HL-60/S4 (cell line): ENCODE measurements around the gene CLSTN2.

Experiments
- in situ Hi-C: fragments of 300-500 bp; cut with MboI; formaldehyde crosslinking; loops from 2 replicates; pipeline ENCODE4 v1.14.3; 2022; ENCODE audit warnings: low sequenced_read_pairs

The CLSTN2 gene

DNA sequence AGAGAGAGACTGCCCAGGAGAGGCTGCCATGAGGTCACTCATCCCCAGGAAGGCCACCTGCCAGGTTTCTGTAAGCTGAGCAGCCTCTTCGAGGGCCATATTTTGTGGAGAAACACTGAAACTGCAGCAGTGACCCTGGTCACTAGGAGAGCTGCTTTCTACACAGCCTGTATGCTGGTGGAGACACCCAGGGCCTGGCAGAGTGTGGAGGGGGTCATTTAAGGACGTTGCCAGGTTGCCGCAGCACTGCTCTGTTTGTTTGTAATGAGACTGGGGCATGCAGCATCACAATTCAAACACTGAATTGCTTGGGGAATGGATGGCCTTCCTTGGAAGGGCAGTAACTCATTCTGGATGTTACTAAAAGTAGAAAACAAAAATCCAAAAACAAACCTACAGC is 638.0 kb downstream of the CLSTN2 start:
- in situ Hi-C loops: no loop called here

- in situ Hi-C loops: no loop called here
Measured at GRCh38 chr3:140574375-140574774, 639.4 kb downstream of the CLSTN2 start.

- in situ Hi-C loops: no loop called here
Measured at GRCh38 chr3:140576449-140576848, 641.5 kb downstream of the CLSTN2 start.

DNA sequence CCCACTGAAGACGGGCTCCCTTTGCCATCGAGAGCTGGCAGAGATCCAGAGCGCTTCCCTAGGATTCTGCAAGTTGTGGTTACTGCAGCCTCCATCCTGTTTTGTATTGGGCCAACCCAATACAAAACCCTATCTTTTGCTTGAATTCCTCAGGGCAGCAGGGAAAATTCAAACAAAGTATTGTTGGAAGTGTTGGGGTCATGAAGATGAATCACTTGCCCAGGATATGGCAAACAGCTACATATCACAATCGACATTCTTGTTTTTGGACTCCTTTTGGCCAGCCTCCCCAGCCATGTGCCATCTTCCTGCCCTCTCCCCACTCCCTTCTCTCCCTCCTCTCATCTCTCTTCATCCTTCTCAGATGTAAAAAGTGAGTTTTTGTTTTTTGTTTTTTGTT is 642.9 kb downstream of the CLSTN2 start:
- in situ Hi-C loops: no loop called here

GRCh38 chr3:140579260-140579659 is 644.3 kb downstream of the CLSTN2 start:
- in situ Hi-C loops: no loop called here

DNA sequence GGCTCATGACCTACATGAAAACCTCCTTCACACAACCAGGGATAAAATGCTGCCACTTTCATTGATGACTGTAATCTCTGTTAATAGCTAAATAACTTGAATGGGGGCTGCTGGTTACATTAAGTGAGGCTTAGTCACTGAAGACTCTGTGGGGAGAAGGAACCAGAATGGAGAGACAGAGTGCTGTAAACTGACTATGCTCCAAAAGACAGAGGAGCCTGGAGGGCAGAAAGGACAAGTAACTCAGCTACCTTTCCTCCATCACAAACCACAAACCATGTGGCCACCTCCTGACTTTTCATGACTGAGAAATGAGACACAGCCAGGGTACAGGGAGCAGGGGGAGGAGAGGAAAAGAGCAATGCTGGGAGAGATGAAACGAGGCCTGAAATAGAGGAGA is 645.8 kb downstream of the CLSTN2 start:
- in situ Hi-C loops: no loop called here

GRCh38 chr3:140584549-140584948 is 649.6 kb downstream of the CLSTN2 start:
- in situ Hi-C loops: no loop called here

GRCh38 chr3:140585828-140586227 is 650.8 kb downstream of the CLSTN2 start:
- in situ Hi-C loops: no loop called here

GRCh38 chr3:140586311-140586710 is 651.3 kb downstream of the CLSTN2 start:
- in situ Hi-C loops: no loop called here

- in situ Hi-C loops: no loop called here
Measured at GRCh38 chr3:140588558-140588957, 653.6 kb downstream of the CLSTN2 start.

DNA sequence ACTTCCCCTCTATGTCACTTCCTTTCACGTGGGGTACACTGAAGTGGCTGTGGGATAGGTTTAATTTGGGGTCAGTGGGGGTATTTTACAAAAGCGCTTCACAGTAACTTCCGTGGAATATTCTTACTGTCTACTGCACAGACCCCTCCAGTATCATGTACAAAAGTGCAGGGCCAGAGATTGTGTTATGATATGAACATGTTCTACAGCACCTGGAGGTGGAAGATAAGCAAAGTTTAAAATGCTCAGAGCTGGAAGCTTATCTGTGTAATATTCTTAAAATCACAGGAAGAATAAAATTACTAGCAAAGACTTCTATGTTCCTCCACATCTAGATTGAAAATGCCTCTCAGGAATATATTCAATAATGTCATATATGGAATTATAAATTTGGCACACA is 658.8 kb downstream of the CLSTN2 start:
- in situ Hi-C loops: no loop called here

DNA sequence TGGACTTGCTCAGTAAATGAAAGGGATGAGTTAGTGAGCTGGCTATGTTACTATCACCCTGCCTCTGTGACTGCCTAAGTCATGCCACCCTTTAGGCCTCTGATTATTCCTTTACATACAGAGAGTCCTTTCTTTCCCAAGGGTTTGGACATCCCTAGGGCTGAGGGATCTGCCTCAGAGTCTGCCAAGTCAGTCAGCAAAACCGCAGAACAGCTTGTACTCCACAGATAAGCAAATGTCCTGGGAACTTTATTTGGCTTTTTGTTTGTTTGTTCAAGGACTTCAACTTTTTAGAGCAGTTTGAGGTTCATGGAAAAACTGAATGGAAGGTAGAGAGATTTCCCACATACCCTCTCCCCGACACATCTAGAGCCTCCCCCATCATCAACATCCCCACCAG is 660.3 kb downstream of the CLSTN2 start:
- in situ Hi-C loops: no loop called here

GRCh38 chr3:140597364-140597763 is 662.4 kb downstream of the CLSTN2 start:
- in situ Hi-C loops: no loop called here

GRCh38 chr3:140597792-140598191 is 662.8 kb downstream of the CLSTN2 start:
- in situ Hi-C loops: no loop called here

DNA sequence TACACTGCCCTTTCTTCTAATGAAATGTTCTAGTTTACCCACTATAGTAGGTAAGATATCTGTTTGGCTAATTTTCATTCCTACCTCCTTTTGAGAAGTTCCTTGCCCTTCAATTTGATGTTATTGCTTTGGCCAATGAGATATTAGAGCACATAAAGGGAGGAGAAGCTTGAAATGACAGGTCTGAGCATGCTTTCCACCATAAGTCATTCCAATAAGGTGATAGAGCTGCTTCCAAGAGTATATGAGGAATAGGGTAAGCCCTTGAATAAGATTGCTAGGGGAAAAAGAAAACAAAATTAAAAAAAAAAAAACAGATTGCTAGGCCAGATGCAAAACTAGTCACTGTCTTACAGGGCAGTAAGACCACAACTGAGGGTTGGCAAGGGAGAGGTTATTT is 664.0 kb downstream of the CLSTN2 start:
- in situ Hi-C loops: no loop called here

GRCh38 chr3:140599496-140599895 is 664.5 kb downstream of the CLSTN2 start:
- in situ Hi-C loops: no loop called here

- in situ Hi-C loops: no loop called here
Measured at GRCh38 chr3:140601881-140602280, 666.9 kb downstream of the CLSTN2 start.

GRCh38 chr3:140602781-140603180 is 667.8 kb downstream of the CLSTN2 start:
- in situ Hi-C loops: no loop called here

- in situ Hi-C loops: no loop called here
Measured at GRCh38 chr3:140603766-140604165, 668.8 kb downstream of the CLSTN2 start.

- in situ Hi-C loops: no loop called here
Measured at GRCh38 chr3:140610544-140610943, 675.6 kb downstream of the CLSTN2 start.

- in situ Hi-C loops: no loop called here
Measured at GRCh38 chr3:140614001-140614400, 679.0 kb downstream of the CLSTN2 start.

DNA sequence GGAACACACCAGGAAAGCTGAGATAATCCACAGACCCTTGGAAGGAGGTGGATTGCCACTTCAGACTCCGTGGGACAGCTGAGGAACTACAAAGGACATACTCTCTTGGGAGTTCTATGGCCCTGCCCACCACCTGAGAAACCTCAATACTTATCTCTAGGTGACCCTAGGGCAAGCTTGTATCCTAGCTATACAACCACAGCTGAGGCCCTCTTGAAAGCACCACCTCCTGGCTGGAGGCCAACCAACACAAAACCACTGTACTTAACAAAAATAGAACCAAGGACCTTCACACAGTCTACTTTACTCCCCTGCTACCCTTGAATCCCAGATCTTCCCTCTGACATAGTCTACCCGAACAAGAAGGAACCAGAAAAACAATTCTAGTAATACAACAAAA is 682.1 kb downstream of the CLSTN2 start:
- in situ Hi-C loops: no loop called here

GRCh38 chr3:140626856-140627255 is 691.9 kb downstream of the CLSTN2 start:
- in situ Hi-C loops: no loop called here
